ENCODE data around the gene NUCB2.

The NUCB2 gene

GRCh38 chr11:17294033-17294432 lies 17.5 kb downstream of the NUCB2 start:
- H3K4me3 ChIP-seq (ENCODE audit: low read length) = no peak overlapping the region
- no peaks in the 10 kb centered on the region for H3F3A ChIP-seq (ENCODE audit: control insufficient read depth, insufficient read depth)
- 0 out of 2 replicates have a peak, but pooled peaks cover 4% of the 10 kb centered on the region for H3K36me3 ChIP-seq (ENCODE audit: control insufficient read depth, low read length)
- H3K79me2 ChIP-seq (ENCODE audit: control insufficient read depth, low read length) = no peaks in the 10 kb centered on the region
- no peaks in the 10 kb centered on the region for H3K9me2 ChIP-seq (replicated peaks; ENCODE audit: control insufficient read depth, low read length)
- no peaks in the 10 kb centered on the region for H3K4me1 ChIP-seq (ENCODE audit: control insufficient read depth, low read length)
- H3K9me3 ChIP-seq (ENCODE audit: control insufficient read depth, insufficient read depth, low read length) = no peaks in the 10 kb centered on the region
- H3K27me3 ChIP-seq (ENCODE audit: control insufficient read depth, low read length) = no peaks in the 10 kb centered on the region
- H4K20me1 ChIP-seq (ENCODE audit: control insufficient read depth, insufficient read depth, low read depth, low read length) = no peaks in the 10 kb centered on the region
- TF ChIP-seq CTCF (IDR thresholded peaks at IDR 0.05; ENCODE audit: low read depth, low read length, poor library complexity, severe bottlenecking) (no peak), EZH2phosphoT487 (IDR thresholded peaks at IDR 0.05; ENCODE audit: borderline replicate concordance, low read length) (no peak)
- H3K4me2 ChIP-seq (ENCODE audit: low read length) = no peak overlapping the region
- H3K27ac ChIP-seq (ENCODE audit: low read depth, low read length) = no peak overlapping the region

GRCh38 chr11:17296852-17297559 lies 20.5 kb downstream of the NUCB2 start:
- Histone ChIP-seq H3K36me3 (ENCODE audit: control insufficient read depth, low read length) (no peaks in the 10 kb centered on the region), H3K9me3 (ENCODE audit: control insufficient read depth, insufficient read depth, low read length) (no peaks in the 10 kb centered on the region), H3K9me2 (replicated peaks; ENCODE audit: control insufficient read depth, low read length) (no peaks in the 10 kb centered on the region), H3K27me3 (ENCODE audit: control insufficient read depth, low read length) (no peaks in the 10 kb centered on the region), H3F3A (ENCODE audit: control insufficient read depth, insufficient read depth) (no peaks in the 10 kb centered on the region), H3K4me2 (ENCODE audit: low read length) (no peak overlapping the region), H3K4me3 (ENCODE audit: low read length) (no peak overlapping the region), H3K27ac (ENCODE audit: low read depth, low read length) (no peak overlapping the region), H3K4me1 (ENCODE audit: control insufficient read depth, low read length) (no peaks in the 10 kb centered on the region), H4K20me1 (ENCODE audit: control insufficient read depth, insufficient read depth, low read depth, low read length) (no peaks in the 10 kb centered on the region), H3K79me2 (ENCODE audit: control insufficient read depth, low read length) (no peaks in the 10 kb centered on the region)
- TF ChIP-seq CTCF (IDR thresholded peaks at IDR 0.05; ENCODE audit: low read depth, low read length, poor library complexity, severe bottlenecking) = no peak
- no peak for TF ChIP-seq EZH2phosphoT487 (IDR thresholded peaks at IDR 0.05; ENCODE audit: borderline replicate concordance, low read length)

GRCh38 chr11:17298302-17298701 lies 21.8 kb downstream of the NUCB2 start:
- Histone ChIP-seq H4K20me1 (ENCODE audit: control insufficient read depth, insufficient read depth, low read depth, low read length) (no peaks in the 10 kb centered on the region), H3K27ac (ENCODE audit: low read depth, low read length) (no peak overlapping the region), H3K4me1 (ENCODE audit: control insufficient read depth, low read length) (no peaks in the 10 kb centered on the region), H3K79me2 (ENCODE audit: control insufficient read depth, low read length) (no peaks in the 10 kb centered on the region), H3K4me2 (ENCODE audit: low read length) (no peak overlapping the region), H3F3A (ENCODE audit: control insufficient read depth, insufficient read depth) (no peaks in the 10 kb centered on the region), H3K9me3 (ENCODE audit: control insufficient read depth, insufficient read depth, low read length) (no peaks in the 10 kb centered on the region), H3K36me3 (ENCODE audit: control insufficient read depth, low read length) (no peaks in the 10 kb centered on the region), H3K9me2 (replicated peaks; ENCODE audit: control insufficient read depth, low read length) (no peaks in the 10 kb centered on the region), H3K4me3 (ENCODE audit: low read length) (no peak overlapping the region), H3K27me3 (ENCODE audit: control insufficient read depth, low read length) (no peaks in the 10 kb centered on the region)
- TF ChIP-seq EZH2phosphoT487 (IDR thresholded peaks at IDR 0.05; ENCODE audit: borderline replicate concordance, low read length) (no peak), CTCF (IDR thresholded peaks at IDR 0.05; ENCODE audit: low read depth, low read length, poor library complexity, severe bottlenecking) (no peak)

All from DOHH2 (cell line).